HG02763 (cell line): ENCODE data around the gene POU2F1.
A peak's percentile ranks its signal among the peaks of the same experiment; 100 is the strongest.

Experiments used
- ATAC-seq: cut with Tn5 transposase; IDR thresholded peaks from one replicate; pipeline ENCODE4 v1.9.1; 2021; ENCODE audit warnings: mild to moderate bottlenecking, moderate library complexity; ENCODE audit not compliant: unreplicated experiment

POU2F1 gene

GRCh38 chr1:167412072-167412471 lies 191.4 kb downstream of the POU2F1 start:
- no peak for ATAC-seq

- ATAC-seq: no peak
Measured at GRCh38 chr1:167412920-167413319, 192.2 kb downstream of the POU2F1 start.

GRCh38 chr1:167413328-167413727 lies 192.6 kb downstream of the POU2F1 start:
- ATAC-seq: no peak

GRCh38 chr1:167416506-167416905 lies 195.8 kb downstream of the POU2F1 start:
- no peak for ATAC-seq

GRCh38 chr1:167418391-167418790 lies 197.7 kb downstream of the POU2F1 start:
- no peak for ATAC-seq

GRCh38 chr1:167419245-167419644 lies 198.6 kb downstream of the POU2F1 start:
- no peak for ATAC-seq

- no peak for ATAC-seq
Measured at GRCh38 chr1:167420510-167420909, 199.8 kb downstream of the POU2F1 start.

- ATAC-seq: no peak
Measured at GRCh38 chr1:167423684-167424619, 203.3 kb downstream of the POU2F1 start.

- no peak for ATAC-seq
Measured at GRCh38 chr1:167425482-167425881, 204.8 kb downstream of the POU2F1 start.

GRCh38 chr1:167426716-167427115 lies 206.0 kb downstream of the POU2F1 start:
- ATAC-seq: no peak

GRCh38 chr1:167427848-167428247 lies 207.2 kb downstream of the POU2F1 start:
- no peak for ATAC-seq

GRCh38 chr1:167428395-167428794 lies 207.7 kb downstream of the POU2F1 start:
- no peak for ATAC-seq

GRCh38 chr1:167429612-167430011 lies 208.9 kb downstream of the POU2F1 start:
- ATAC-seq: peak; percentile 35

GRCh38 chr1:167430134-167430848 lies 209.6 kb downstream of the POU2F1 start:
- ATAC-seq: peak; percentile 50

- ATAC-seq: peak; percentile 16
Measured at GRCh38 chr1:167430849-167431242, 210.2 kb downstream of the POU2F1 start.

GRCh38 chr1:167431261-167431908 lies 210.7 kb downstream of the POU2F1 start:
- ATAC-seq: no peak

- no peak for ATAC-seq
Measured at GRCh38 chr1:167431909-167432650, 211.4 kb downstream of the POU2F1 start.

GRCh38 chr1:167432780-167433179 lies 212.1 kb downstream of the POU2F1 start:
- ATAC-seq: no peak

- no peak for ATAC-seq
Measured at GRCh38 chr1:167433884-167434283, 213.2 kb downstream of the POU2F1 start.

- no peak for ATAC-seq
Measured at GRCh38 chr1:167434306-167434705, 213.6 kb downstream of the POU2F1 start.

- no peak for ATAC-seq
Measured at GRCh38 chr1:167435484-167435883, 214.8 kb downstream of the POU2F1 start.
